Mesenchymal stem cell (in vitro differentiated cells and primary cell): Measurements from ENCODE around the gene AXIN1.
"Not testable (repeated sequence)": the region's sequence is repeated elsewhere in the genome, so short reads cannot be mapped to it uniquely, and the experiment has no call there.

Experiments
- DNase-seq: peaks from one replicate; pipeline ENCODE4 v3.0.0-alpha.2; 2013
- H2AFZ ChIP-seq: one replicate; pipeline ENCODE4 v1.6.1; 2013; ENCODE audit warnings: low read depth, mild to moderate bottlenecking, control low read depth, inconsistent platforms, low read length, moderate library complexity
- H2AK5ac ChIP-seq: 2 replicates; pipeline ENCODE4 v1.6.1; 2013; ENCODE audit warnings: low read length, moderate library complexity, mild to moderate bottlenecking, inconsistent platforms; ENCODE audit not compliant: severe bottlenecking
- H2BK120ac ChIP-seq: one replicate; pipeline ENCODE4 v1.6.1; 2013; ENCODE audit warnings: low read depth, mild to moderate bottlenecking, inconsistent platforms, low read length, moderate library complexity
- H2BK12ac ChIP-seq, 2 experiments: one replicate each; pipeline ENCODE4 v1.6.1; 2013; ENCODE audit warnings: inconsistent platforms in 2 of 2, low read length in 2 of 2, mild to moderate bottlenecking in 2 of 2, moderate library complexity in 2 of 2, control low read depth in 1 of 2
- H2BK15ac ChIP-seq: one replicate; pipeline ENCODE4 v1.6.1; 2013; ENCODE audit warnings: mild to moderate bottlenecking, low read depth, inconsistent platforms; ENCODE audit not compliant: poor library complexity, severe bottlenecking
- H2BK5ac ChIP-seq: 2 replicates; pipeline ENCODE4 v1.6.1; 2013; ENCODE audit warnings: low read depth, mild to moderate bottlenecking, low read length, control low read depth, inconsistent platforms; ENCODE audit not compliant: poor library complexity, severe bottlenecking
- H3K14ac ChIP-seq, 2 experiments: one replicate each; pipeline ENCODE4 v1.6.1; 2013; ENCODE audit warnings: inconsistent platforms in 2 of 2, low read length in 2 of 2, control low read depth in 1 of 2, mild to moderate bottlenecking in 1 of 2, moderate library complexity in 1 of 2
- H3K18ac ChIP-seq, 2 experiments: one replicate each; pipeline ENCODE4 v1.6.1; 2013; ENCODE audit warnings: inconsistent platforms in 2 of 2, low read length in 2 of 2, control low read depth in 1 of 2, low read depth in 1 of 2, mild to moderate bottlenecking in 1 of 2
- H3K23ac ChIP-seq, 2 experiments: one replicate each; pipeline ENCODE4 v1.6.1; 2013; ENCODE audit warnings: inconsistent platforms in 2 of 2, low read length in 2 of 2, mild to moderate bottlenecking in 2 of 2, moderate library complexity in 2 of 2, control low read depth in 1 of 2
- H3K27ac ChIP-seq: 2 replicates; pipeline ENCODE4 v1.5.1; 2013; ENCODE audit warnings: mild to moderate bottlenecking, moderate library complexity, low read length, control low read depth, inconsistent platforms; ENCODE audit not compliant: poor library complexity, severe bottlenecking
- H3K27me3 ChIP-seq, 2 experiments: 2 replicates each; pipeline versions ENCODE4 v1.6.1 to v1.7.0; 2013; ENCODE audit warnings: low read length in 2 of 2, mild to moderate bottlenecking in 2 of 2, moderate library complexity in 2 of 2, control low read depth in 1 of 2, inconsistent platforms in 1 of 2; ENCODE audit not compliant: control insufficient read depth in 1 of 2, insufficient read depth in 1 of 2
- H3K36me3 ChIP-seq, 2 experiments: 2 replicates each; pipeline versions ENCODE4 v1.6.1 to v1.7.0; 2013; ENCODE audit warnings: low read length in 2 of 2, control low read depth in 1 of 2, inconsistent platforms in 1 of 2, low read depth in 1 of 2, mild to moderate bottlenecking in 1 of 2; ENCODE audit not compliant: insufficient read depth in 2 of 2, control insufficient read depth in 1 of 2
- H3K4ac ChIP-seq, 2 experiments: one replicate each; pipeline ENCODE4 v1.6.1; 2013; ENCODE audit warnings: inconsistent platforms in 2 of 2, low read length in 2 of 2, mild to moderate bottlenecking in 2 of 2, moderate library complexity in 2 of 2, control low read depth in 1 of 2, low read depth in 1 of 2
- H3K4me1 ChIP-seq: 2 replicates; pipeline ENCODE4 v1.6.1; 2013; ENCODE audit warnings: low read depth, low read length, control low read depth; ENCODE audit not compliant: control insufficient read depth, insufficient read depth
- H3K4me2 ChIP-seq: 2 replicates; pipeline ENCODE4 v1.6.1; 2013; ENCODE audit warnings: low read length, mild to moderate bottlenecking, inconsistent platforms; ENCODE audit not compliant: poor library complexity, severe bottlenecking
- H3K4me3 ChIP-seq, 2 experiments: 2 replicates each; pipeline versions ENCODE4 v1.5.1 to v1.7.0; 2013; ENCODE audit warnings: low read length in 2 of 2, mild to moderate bottlenecking in 2 of 2, control low read depth in 1 of 2, low read depth in 1 of 2; ENCODE audit not compliant: insufficient read depth in 1 of 2
- H3K79me1 ChIP-seq: replicated peaks from 2 replicates; pipeline ENCODE4 v1.6.1; 2013; ENCODE audit warnings: mild to moderate bottlenecking, control low read depth, low read length, inconsistent platforms; ENCODE audit not compliant: poor library complexity, severe bottlenecking
- H3K9ac ChIP-seq: 2 replicates; pipeline ENCODE4 v1.7.0; 2013; ENCODE audit warnings: mild to moderate bottlenecking, low read length, moderate library complexity
- H3K9me3 ChIP-seq: 2 replicates; pipeline ENCODE4 v1.7.0; 2013; ENCODE audit warnings: mild to moderate bottlenecking, low read length; ENCODE audit not compliant: control insufficient read depth
- H4K8ac ChIP-seq: one replicate; pipeline ENCODE4 v1.6.1; 2013; ENCODE audit warnings: inconsistent platforms, mild to moderate bottlenecking, low read length, moderate library complexity
- H4K91ac ChIP-seq: one replicate; pipeline ENCODE4 v1.6.1; 2013; ENCODE audit warnings: mild to moderate bottlenecking, low read length, inconsistent platforms
- WGBS: methylation state at CpG from one replicate; pipeline ENCODE4 v1.1.7; 2013; ENCODE audit warnings: mixed read lengths; 5-methylcytosine and 5-hydroxymethylcytosine counted together

AXIN1 gene

GRCh38 chr16:363110-363765 lies 10.7 kb upstream of the AXIN1 start:
- WGBS = 77% methylated on average over 20 of the region's 20 CpGs
- Histone ChIP-seq H2BK120ac (no peak overlapping the region), H3K4me1 (peaks cover 10% of the 10 kb centered on the region), H3K14ac (no peak overlapping the region), H2BK15ac (no peak overlapping the region), H3K36me3 (peaks cover 21 to 32% of the 10 kb centered on the region in 2 experiments), H3K4me2 (no peak overlapping the region), H2BK5ac (no peak overlapping the region), H3K4me3 (no peak overlapping the region), H3K18ac (no peak overlapping the region), H4K8ac (no peak overlapping the region), H3K27ac (no peak overlapping the region), H3K23ac (no peak overlapping the region), H2AK5ac (no peak overlapping the region), H3K4ac (no peak overlapping the region), H3K9me3 (no peaks in the 10 kb centered on the region), H3K27me3 (peaks cover 7 to 27% of the 10 kb centered on the region in 2 experiments), H4K91ac (no peak overlapping the region), H2AFZ (no peak overlapping the region), H3K79me1 (peaks cover 2% of the 10 kb centered on the region), H2BK12ac (no peak overlapping the region), H3K9ac (no peak overlapping the region)
- no peak for DNase-seq

DNA sequence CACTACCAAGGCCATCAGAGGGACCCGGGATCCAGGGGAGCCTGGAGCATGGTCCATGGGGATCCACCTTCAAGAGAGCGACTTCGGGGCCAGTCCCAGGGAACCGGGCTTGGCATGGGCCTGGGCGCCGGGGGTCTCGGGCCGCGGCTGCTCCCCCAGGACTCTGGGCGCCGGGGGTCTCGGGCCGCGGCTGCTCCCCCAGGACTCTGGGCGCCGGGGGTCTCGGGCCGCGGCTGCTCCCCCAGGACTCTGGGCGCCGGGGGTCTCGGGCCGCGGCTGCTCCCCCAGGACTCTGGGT lies 10.1 kb upstream of the AXIN1 start:
- not testable (repeated sequence) for H3K4me3 ChIP-seq, H3K23ac ChIP-seq, H3K4ac ChIP-seq, H2BK120ac ChIP-seq, H3K79me1 ChIP-seq, H4K8ac ChIP-seq, H2BK5ac ChIP-seq, H2AFZ ChIP-seq, H2AK5ac ChIP-seq, H2BK12ac ChIP-seq, DNase-seq, H3K9ac ChIP-seq, H3K4me2 ChIP-seq, H3K9me3 ChIP-seq, H3K27ac ChIP-seq, H4K91ac ChIP-seq, H3K4me1 ChIP-seq, H2BK15ac ChIP-seq, H3K14ac ChIP-seq, H3K18ac ChIP-seq
- Histone ChIP-seq H3K36me3 (peaks cover 15 to 26% of the 10 kb centered on the region in 2 experiments), H3K27me3 (peaks cover 7 to 27% of the 10 kb centered on the region in 2 experiments)
- 93% methylated on average over 17 of the region's 24 CpGs for WGBS

- Histone ChIP-seq H3K4me3 (peak overlapping the region in 1 of 2 experiments; percentile 6), H3K14ac (no peak overlapping the region), H3K36me3 (peaks cover 10 to 20% of the 10 kb centered on the region in 2 experiments), H3K27me3 (peaks cover 7 to 27% of the 10 kb centered on the region in 2 experiments), H3K4me1 (peaks cover 10% of the 10 kb centered on the region), H2BK5ac (no peak overlapping the region), H3K4ac (no peak overlapping the region), H2AK5ac (no peak overlapping the region), H2AFZ (no peak overlapping the region), H3K23ac (no peak overlapping the region), H3K9me3 (no peaks in the 10 kb centered on the region), H3K27ac (no peak overlapping the region), H3K4me2 (no peak overlapping the region), H2BK12ac (no peak overlapping the region), H2BK15ac (no peak overlapping the region), H4K91ac (no peak overlapping the region), H4K8ac (no peak overlapping the region), H2BK120ac (no peak overlapping the region), H3K18ac (no peak overlapping the region), H3K79me1 (no peaks in the 10 kb centered on the region), H3K9ac (no peak overlapping the region)
- DNase-seq = peak; percentile 74
- 61% methylated on average over 30 of the region's 30 CpGs for WGBS
These were observed 9.6 kb upstream of the AXIN1 start for GRCh38 chr16:361872-362701.

DNA sequence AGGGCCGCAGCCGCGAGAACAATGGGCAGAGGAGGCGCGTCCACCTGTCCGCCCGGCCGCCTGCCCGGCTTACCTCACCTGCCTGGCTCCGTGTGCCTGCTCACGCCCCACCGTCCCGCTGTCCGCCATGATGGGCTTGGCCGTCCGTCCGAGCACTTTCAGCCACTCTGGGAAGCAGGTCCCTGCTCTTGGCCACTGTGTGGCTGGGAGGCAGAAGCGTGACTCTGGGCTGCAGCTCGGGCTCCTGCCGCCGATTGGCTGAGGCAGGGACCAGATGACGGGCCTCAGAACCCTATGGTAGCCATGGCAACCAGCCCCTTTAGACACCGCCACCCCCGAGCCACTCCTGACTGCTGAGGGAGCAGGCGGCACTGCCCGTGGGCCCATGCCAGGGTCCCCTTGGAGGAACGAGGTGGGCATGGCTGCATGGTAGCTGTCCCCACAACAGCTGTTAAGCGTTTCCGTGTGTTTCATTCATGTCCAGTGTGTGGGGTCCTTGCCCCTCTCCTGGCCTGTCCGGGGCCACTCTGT lies 8.9 kb upstream of the AXIN1 start:
- no peak overlapping the region for H3K27ac ChIP-seq
- H4K91ac ChIP-seq = no peak overlapping the region
- H2BK12ac ChIP-seq = no peak overlapping the region
- no peak overlapping the region for H3K14ac ChIP-seq
- no peak for DNase-seq
- no peaks in the 10 kb centered on the region for H3K9me3 ChIP-seq
- peaks cover 10% of the 10 kb centered on the region for H3K4me1 ChIP-seq
- no peak overlapping the region for H3K23ac ChIP-seq
- no peaks in the 10 kb centered on the region for H3K79me1 ChIP-seq
- H2BK15ac ChIP-seq = no peak overlapping the region
- no peak overlapping the region for H2AFZ ChIP-seq
- H3K4me2 ChIP-seq = no peak overlapping the region
- no peak overlapping the region for H2BK5ac ChIP-seq
- H3K18ac ChIP-seq = no peak overlapping the region
- peak overlapping the region in 1 of 2 experiments; percentile 6 for H3K4me3 ChIP-seq
- H2BK120ac ChIP-seq = no peak overlapping the region
- H3K4ac ChIP-seq = no peak overlapping the region
- no peak overlapping the region for H2AK5ac ChIP-seq
- no peak overlapping the region for H4K8ac ChIP-seq
- H3K9ac ChIP-seq = no peak overlapping the region
- H3K36me3 ChIP-seq = peaks cover 3 to 14% of the 10 kb centered on the region in 2 experiments
- WGBS = 91% methylated on average over 30 of the region's 30 CpGs
- peaks cover 7 to 27% of the 10 kb centered on the region in 2 experiments for H3K27me3 ChIP-seq
